ENCODE measurements around the gene CALCOCO1. TPM values are rescaled to one million over a fixed set of nuclear protein-coding genes. Genes with fewer than 3 reads are reported as not detected.

CALCOCO1 gene
- total and polyA plus RNA-seq, 2 experiments from 2014 or later: 155 to 243 TPM

- H3K4me1 ChIP-seq (ENCODE audit: insufficient read depth): peaks cover 4% of the 10 kb centered on the region; the same call in 1 of the 2 replicates
- H4K20me1 ChIP-seq (ENCODE audit: insufficient read depth): no peaks in the 10 kb centered on the region
- H3K9me2 ChIP-seq (ENCODE audit: insufficient read depth): no peaks in the 10 kb centered on the region
- peaks cover 10% of the 10 kb centered on the region; the same call in 1 of the 2 replicates for H3F3A ChIP-seq (ENCODE audit: insufficient read depth)
- peaks cover 37% of the 10 kb centered on the region for H3K27me3 ChIP-seq (replicated peaks; ENCODE audit: insufficient read depth)
- H3K9me3 ChIP-seq (ENCODE audit: low read depth): no peaks in the 10 kb centered on the region
- H3K4me3 ChIP-seq: no peak overlapping the region
- no peaks in the 10 kb centered on the region for H3K79me2 ChIP-seq (ENCODE audit: insufficient read depth)
- WGBS, 2 experiments (ENCODE audit: low coverage in 1 of 2, low lambda C conversion rate in 2 of 2, missing lambda C conversion rate in 2 of 2): 33 to 46% methylated on average over 2 of the region's 2 CpGs
- DNase-seq: no peak
- H3K36me3 ChIP-seq (ENCODE audit: low read depth): no peaks in the 10 kb centered on the region
- no peak overlapping the region for H3K4me2 ChIP-seq (ENCODE audit: unreplicated experiment)
- no peak overlapping the region for H2AFZ ChIP-seq
- in situ Hi-C loops (cut with MboI): no loop called here
- H3K9ac ChIP-seq: no peak overlapping the region
- TF ChIP-seq EZH2 (IDR thresholded peaks at IDR 0.05; ENCODE audit: insufficient read depth, poor library complexity, severe bottlenecking): no peak
- TF ChIP-seq EZH2phosphoT487 (IDR thresholded peaks at IDR 0.05; ENCODE audit: insufficient read depth, low read depth): no peak
- H3K27ac ChIP-seq: no peak overlapping the region
These were observed 8.3 kb upstream of the CALCOCO1 start for GRCh38 chr12:53735556-53735955.

GRCh38 chr12:53734425-53734824 lies 7.2 kb upstream of the CALCOCO1 start:
- Histone ChIP-seq H3K9me3 (ENCODE audit: low read depth) (no peaks in the 10 kb centered on the region), H4K20me1 (ENCODE audit: insufficient read depth) (no peaks in the 10 kb centered on the region), H3F3A (ENCODE audit: insufficient read depth) (peaks cover 10% of the 10 kb centered on the region; the same call in 1 of the 2 replicates), H3K4me3 (no peak overlapping the region), H3K36me3 (ENCODE audit: low read depth) (no peaks in the 10 kb centered on the region), H2AFZ (no peak overlapping the region), H3K27me3 (replicated peaks; ENCODE audit: insufficient read depth) (peaks cover 28% of the 10 kb centered on the region), H3K9ac (no peak overlapping the region), H3K79me2 (ENCODE audit: insufficient read depth) (no peaks in the 10 kb centered on the region), H3K4me1 (ENCODE audit: insufficient read depth) (peaks cover 2% of the 10 kb centered on the region; the same call in 1 of the 2 replicates), H3K27ac (no peak overlapping the region), H3K4me2 (ENCODE audit: unreplicated experiment) (no peak overlapping the region), H3K9me2 (ENCODE audit: insufficient read depth) (no peaks in the 10 kb centered on the region)
- DNase-seq: no peak
- in situ Hi-C loops (cut with MboI): no loop called here
- WGBS, 2 experiments (ENCODE audit: low coverage in 1 of 2, low lambda C conversion rate in 2 of 2, missing lambda C conversion rate in 2 of 2): 77 to 79% methylated on average over 9 of the region's 9 CpGs
- no peak for TF ChIP-seq EZH2 (IDR thresholded peaks at IDR 0.05; ENCODE audit: insufficient read depth, poor library complexity, severe bottlenecking)
- TF ChIP-seq EZH2phosphoT487 (IDR thresholded peaks at IDR 0.05; ENCODE audit: insufficient read depth, low read depth): no peak

DNA sequence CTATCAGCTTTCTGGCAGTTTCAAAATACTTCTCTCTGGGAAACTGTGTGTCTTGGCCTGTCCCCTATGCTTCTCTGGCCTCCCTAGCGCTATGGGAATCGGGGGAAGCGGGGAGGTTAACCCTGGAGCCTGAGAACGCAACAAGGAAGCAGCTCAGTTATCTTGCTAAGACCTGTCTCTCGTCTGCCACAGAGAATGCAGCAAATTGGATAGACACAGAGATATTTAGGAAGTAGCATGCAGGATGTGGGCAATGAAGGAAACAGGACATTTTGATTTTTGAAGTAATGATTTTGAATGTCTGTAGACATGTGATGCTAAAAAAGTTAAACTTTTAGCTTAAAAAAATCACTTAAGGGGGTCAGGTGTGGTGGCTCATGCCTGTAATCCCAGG lies 6.6 kb upstream of the CALCOCO1 start:
- Histone ChIP-seq H3K36me3 (ENCODE audit: low read depth) (no peaks in the 10 kb centered on the region), H3F3A (ENCODE audit: insufficient read depth) (peaks cover 10% of the 10 kb centered on the region; the same call in 1 of the 2 replicates), H3K79me2 (ENCODE audit: insufficient read depth) (no peaks in the 10 kb centered on the region), H3K9ac (no peak overlapping the region), H2AFZ (no peak overlapping the region), H4K20me1 (ENCODE audit: insufficient read depth) (no peaks in the 10 kb centered on the region), H3K27ac (no peak overlapping the region), H3K27me3 (replicated peaks; ENCODE audit: insufficient read depth) (peaks cover 21% of the 10 kb centered on the region), H3K4me3 (no peak overlapping the region), H3K4me2 (ENCODE audit: unreplicated experiment) (no peak overlapping the region), H3K9me3 (ENCODE audit: low read depth) (no peaks in the 10 kb centered on the region), H3K4me1 (ENCODE audit: insufficient read depth) (no peaks in the 10 kb centered on the region), H3K9me2 (ENCODE audit: insufficient read depth) (no peaks in the 10 kb centered on the region)
- TF ChIP-seq EZH2 (IDR thresholded peaks at IDR 0.05; ENCODE audit: insufficient read depth, poor library complexity, severe bottlenecking) (no peak), EZH2phosphoT487 (IDR thresholded peaks at IDR 0.05; ENCODE audit: insufficient read depth, low read depth) (no peak)
- 57 to 58% methylated on average over 5 of the region's 5 CpGs for WGBS, 2 experiments (ENCODE audit: low coverage in 1 of 2, low lambda C conversion rate in 2 of 2, missing lambda C conversion rate in 2 of 2)
- no peak for DNase-seq
- in situ Hi-C loops (cut with MboI): no loop called here

DNA sequence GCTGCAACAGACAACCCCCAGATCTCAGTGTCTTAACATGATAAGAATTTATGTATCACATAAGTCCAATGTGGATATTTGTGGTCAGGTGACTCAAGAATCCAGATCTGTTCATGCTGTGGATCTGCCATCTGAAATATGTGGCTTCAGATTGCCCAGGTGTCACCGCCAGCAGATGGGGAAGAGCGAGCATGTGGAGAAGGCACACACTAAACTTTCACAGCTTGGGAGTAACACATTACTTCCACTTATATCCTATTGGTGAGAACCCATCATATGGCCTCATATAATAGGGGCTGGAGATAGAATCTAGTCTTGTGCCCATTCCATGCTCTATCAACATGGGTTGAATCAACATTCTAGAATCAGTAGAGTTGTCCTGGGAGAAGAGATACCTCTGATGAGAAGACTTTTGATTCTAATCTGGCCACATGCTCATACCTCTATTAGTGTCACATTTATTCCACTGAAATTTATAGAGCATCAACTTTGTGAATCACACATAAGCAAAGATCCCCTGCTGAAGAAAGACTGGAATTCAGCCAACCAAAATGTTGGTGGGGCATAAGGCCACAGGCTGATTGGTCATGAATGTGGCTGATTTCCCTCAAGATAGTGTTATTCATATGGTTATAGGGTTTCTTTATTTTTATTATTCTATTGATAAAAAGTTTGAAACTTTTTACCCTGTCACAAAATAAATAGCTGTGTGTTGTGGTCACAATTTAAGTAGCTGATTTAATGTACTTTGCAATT lies 6.0 kb upstream of the CALCOCO1 start:
- no peak for DNase-seq
- Histone ChIP-seq H3K79me2 (ENCODE audit: insufficient read depth) (no peaks in the 10 kb centered on the region), H3K9me2 (ENCODE audit: insufficient read depth) (no peaks in the 10 kb centered on the region), H3F3A (ENCODE audit: insufficient read depth) (peaks cover 10% of the 10 kb centered on the region; the same call in 1 of the 2 replicates), H3K4me3 (no peak overlapping the region), H3K4me2 (ENCODE audit: unreplicated experiment) (no peak overlapping the region), H3K9me3 (ENCODE audit: low read depth) (no peaks in the 10 kb centered on the region), H3K27me3 (replicated peaks; ENCODE audit: insufficient read depth) (peaks cover 16% of the 10 kb centered on the region), H3K9ac (no peak overlapping the region), H4K20me1 (ENCODE audit: insufficient read depth) (no peaks in the 10 kb centered on the region), H3K4me1 (ENCODE audit: insufficient read depth) (no peaks in the 10 kb centered on the region), H3K36me3 (ENCODE audit: low read depth) (no peaks in the 10 kb centered on the region), H2AFZ (no peak overlapping the region), H3K27ac (no peak overlapping the region)
- TF ChIP-seq EZH2 (IDR thresholded peaks at IDR 0.05; ENCODE audit: insufficient read depth, poor library complexity, severe bottlenecking) (no peak), EZH2phosphoT487 (IDR thresholded peaks at IDR 0.05; ENCODE audit: insufficient read depth, low read depth) (no peak)
- in situ Hi-C loops (cut with MboI): no loop called here
- 95 to 98% methylated on average over 2 of the region's 2 CpGs for WGBS, 2 experiments (ENCODE audit: low coverage in 1 of 2, low lambda C conversion rate in 2 of 2, missing lambda C conversion rate in 2 of 2)
